ENCODE results near the gene NODAL. TPM values are rescaled to one million over a fixed set of nuclear protein-coding genes. Genes with fewer than 3 reads are reported as not detected.

NODAL gene
- total RNA-seq, 1 experiment from 2014 or later, result 0.30 TPM

- H3K79me2 ChIP-seq (ENCODE audit: insufficient read depth, low read length), result no peaks in the 10 kb centered on the region
- H3K9me3 ChIP-seq (ENCODE audit: control insufficient read depth in 1 of 2, insufficient read depth in 1 of 2, low read depth in 1 of 2, low read length in 2 of 2), result no peaks in the 10 kb centered on the region
- no peak overlapping the region for H3K27ac ChIP-seq (ENCODE audit: low read depth, low read length)
- H4K20me1 ChIP-seq (ENCODE audit: insufficient read depth), result no peaks in the 10 kb centered on the region
- H3K27me3 ChIP-seq (ENCODE audit: insufficient read depth, low read length), result no peaks in the 10 kb centered on the region
- RAD21 ChIA-PET (ENCODE audit: low non-redundant PET in 1 of 2, low total read pairs in 2 of 2, uncharacterized antibody in 2 of 2, unreplicated experiment in 2 of 2), result no interaction called here
- H3K36me3 ChIP-seq (ENCODE audit: control insufficient read depth in 1 of 2, insufficient read depth in 2 of 2, low read length in 2 of 2), result no peaks in the 10 kb centered on the region
- CTCF ChIA-PET, result no interaction called here
- intact Hi-C loops (cut with micrococcal nuclease), result no loop called here
- no peak overlapping the region for H3K4me2 ChIP-seq (ENCODE audit: low read length)
- H3K4me3 ChIP-seq (replicated peaks in 1 of 2; ENCODE audit: low read depth in 1 of 2, low read length in 2 of 2), result no peak overlapping the region
- POLR2A ChIA-PET, result no interaction called here
- BruUV-seq (replicated peaks), result no TSS peak
- no peak overlapping the region for H2AFZ ChIP-seq (ENCODE audit: low read depth, low read length, poor library complexity, severe bottlenecking)
- TF ChIP-seq ZNF274 (IDR thresholded peaks at IDR 0.05; ENCODE audit: low read depth, low read length), result no peak
- TF ChIP-seq POLR2A (IDR thresholded peaks at IDR 0.05; ENCODE audit: borderline replicate concordance, extremely low read depth, insufficient read depth, insufficient read length), result no peak
- TF ChIP-seq TCF7L2 (IDR thresholded peaks at IDR 0.05; ENCODE audit: borderline replicate concordance, extremely low read depth, insufficient read depth, insufficient read length), result no peak
- no peak for TF ChIP-seq SIN3A (IDR thresholded peaks at IDR 0.05; ENCODE audit: low read depth)
- TF ChIP-seq EGR1 (IDR thresholded peaks at IDR 0.05; ENCODE audit: low read depth), result no peak
- no peak for TF ChIP-seq YY1 (IDR thresholded peaks at IDR 0.05; ENCODE audit: extremely low read depth, insufficient replicate concordance, low read depth, low read length)
- TF ChIP-seq ZFX (IDR thresholded peaks at IDR 0.05), result no peak
- TF ChIP-seq EZH2phosphoT487 (IDR thresholded peaks at IDR 0.05; ENCODE audit: borderline replicate concordance), result no peak
- no peak for TF ChIP-seq EZH2 (IDR thresholded peaks at IDR 0.05)
- no peak for TF ChIP-seq CEBPB (IDR thresholded peaks at IDR 0.05; ENCODE audit: low read depth)
- no peak overlapping the region for H3K9ac ChIP-seq (ENCODE audit: low read length)
- DNase-seq (ENCODE audit: low read depth, low spot score) (no peak), ATAC-seq (no peak)
- H3K4me1 ChIP-seq (ENCODE audit: control insufficient read depth in 1 of 2, insufficient read depth in 2 of 2, low read length in 2 of 2), result peaks cover 24 to 27% of the 10 kb centered on the region in 2 experiments
- no peaks in the 10 kb centered on the region for H3K9me2 ChIP-seq (ENCODE audit: insufficient read depth)
Observed at GRCh38 chr10:70465832-70466231, 24.4 kb upstream of the NODAL start.

DNA sequence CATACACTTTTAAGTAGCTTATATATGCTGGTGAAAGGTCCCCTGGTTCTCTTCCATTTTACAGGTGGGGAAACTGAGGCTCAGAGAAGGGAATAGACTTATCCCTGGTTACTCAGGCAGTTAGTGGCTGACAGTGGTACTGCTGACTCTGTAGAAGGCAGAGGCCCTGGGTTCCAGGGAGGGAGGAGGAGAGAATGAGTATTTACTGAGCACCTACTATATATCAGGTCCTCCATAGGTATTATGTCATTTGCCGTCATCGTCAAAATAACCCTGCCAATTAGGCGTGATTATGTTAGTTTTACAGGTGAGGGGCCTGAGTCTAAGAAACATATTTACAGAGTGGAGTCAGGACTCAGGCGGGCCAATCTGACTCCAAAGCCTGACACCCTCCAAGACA is 23.8 kb upstream of the NODAL start:
- no peak overlapping the region for H3K9ac ChIP-seq (ENCODE audit: low read length)
- no peak for DNase-seq (ENCODE audit: low read depth, low spot score)
- H3K4me2 ChIP-seq (ENCODE audit: low read length), result no peak overlapping the region
- ChIA-PET CTCF (no interaction called here), RAD21 (ENCODE audit: low non-redundant PET in 1 of 2, low total read pairs in 2 of 2, uncharacterized antibody in 2 of 2, unreplicated experiment in 2 of 2) (no interaction called here), POLR2A (no interaction called here)
- no peak overlapping the region for H3K4me3 ChIP-seq (replicated peaks in 1 of 2; ENCODE audit: low read depth in 1 of 2, low read length in 2 of 2)
- H3K79me2 ChIP-seq (ENCODE audit: insufficient read depth, low read length), result no peaks in the 10 kb centered on the region
- no peaks in the 10 kb centered on the region for H4K20me1 ChIP-seq (ENCODE audit: insufficient read depth)
- H3K9me3 ChIP-seq (ENCODE audit: control insufficient read depth in 1 of 2, insufficient read depth in 1 of 2, low read depth in 1 of 2, low read length in 2 of 2), result no peaks in the 10 kb centered on the region
- H2AFZ ChIP-seq (ENCODE audit: low read depth, low read length, poor library complexity, severe bottlenecking), result no peak overlapping the region
- no peaks in the 10 kb centered on the region for H3K27me3 ChIP-seq (ENCODE audit: insufficient read depth, low read length)
- H3K36me3 ChIP-seq (ENCODE audit: control insufficient read depth in 1 of 2, insufficient read depth in 2 of 2, low read length in 2 of 2), result no peaks in the 10 kb centered on the region
- H3K9me2 ChIP-seq (ENCODE audit: insufficient read depth), result no peaks in the 10 kb centered on the region
- no TSS peak for BruUV-seq (replicated peaks)
- intact Hi-C loops (cut with micrococcal nuclease), result no loop called here
- no peak for ATAC-seq
- no peak overlapping the region for H3K27ac ChIP-seq (ENCODE audit: low read depth, low read length)
- H3K4me1 ChIP-seq (ENCODE audit: control insufficient read depth in 1 of 2, insufficient read depth in 2 of 2, low read length in 2 of 2), result peaks cover 24 to 27% of the 10 kb centered on the region in 2 experiments
- TF ChIP-seq EGR1 (IDR thresholded peaks at IDR 0.05; ENCODE audit: low read depth) (no peak), CEBPB (IDR thresholded peaks at IDR 0.05; ENCODE audit: low read depth) (no peak), ELF1 (IDR thresholded peaks at IDR 0.05; ENCODE audit: borderline replicate concordance, low read depth) (no peak), JUND (IDR thresholded peaks at IDR 0.05) (no peak), SRF (IDR thresholded peaks at IDR 0.05; ENCODE audit: low read depth) (no peak), SIN3A (IDR thresholded peaks at IDR 0.05; ENCODE audit: low read depth) (no peak), CTCF (IDR thresholded peaks at IDR 0.05 in 2 of 3, conservative IDR thresholded peaks at IDR 0.05 in 1 of 3; ENCODE audit: borderline replicate concordance in 1 of 3, insufficient read depth in 1 of 3, low read depth in 2 of 3, low read length in 2 of 3) (no peak), CBX3 (IDR thresholded peaks at IDR 0.05; ENCODE audit: low read depth) (no peak), TCF7L2 (IDR thresholded peaks at IDR 0.05; ENCODE audit: borderline replicate concordance, extremely low read depth, insufficient read depth, insufficient read length) (no peak), EZH2phosphoT487 (IDR thresholded peaks at IDR 0.05; ENCODE audit: borderline replicate concordance) (no peak), POLR2A (IDR thresholded peaks at IDR 0.05; ENCODE audit: borderline replicate concordance, extremely low read depth, insufficient read depth, insufficient read length) (no peak)
- TF ChIP-seq, protein P1, sequence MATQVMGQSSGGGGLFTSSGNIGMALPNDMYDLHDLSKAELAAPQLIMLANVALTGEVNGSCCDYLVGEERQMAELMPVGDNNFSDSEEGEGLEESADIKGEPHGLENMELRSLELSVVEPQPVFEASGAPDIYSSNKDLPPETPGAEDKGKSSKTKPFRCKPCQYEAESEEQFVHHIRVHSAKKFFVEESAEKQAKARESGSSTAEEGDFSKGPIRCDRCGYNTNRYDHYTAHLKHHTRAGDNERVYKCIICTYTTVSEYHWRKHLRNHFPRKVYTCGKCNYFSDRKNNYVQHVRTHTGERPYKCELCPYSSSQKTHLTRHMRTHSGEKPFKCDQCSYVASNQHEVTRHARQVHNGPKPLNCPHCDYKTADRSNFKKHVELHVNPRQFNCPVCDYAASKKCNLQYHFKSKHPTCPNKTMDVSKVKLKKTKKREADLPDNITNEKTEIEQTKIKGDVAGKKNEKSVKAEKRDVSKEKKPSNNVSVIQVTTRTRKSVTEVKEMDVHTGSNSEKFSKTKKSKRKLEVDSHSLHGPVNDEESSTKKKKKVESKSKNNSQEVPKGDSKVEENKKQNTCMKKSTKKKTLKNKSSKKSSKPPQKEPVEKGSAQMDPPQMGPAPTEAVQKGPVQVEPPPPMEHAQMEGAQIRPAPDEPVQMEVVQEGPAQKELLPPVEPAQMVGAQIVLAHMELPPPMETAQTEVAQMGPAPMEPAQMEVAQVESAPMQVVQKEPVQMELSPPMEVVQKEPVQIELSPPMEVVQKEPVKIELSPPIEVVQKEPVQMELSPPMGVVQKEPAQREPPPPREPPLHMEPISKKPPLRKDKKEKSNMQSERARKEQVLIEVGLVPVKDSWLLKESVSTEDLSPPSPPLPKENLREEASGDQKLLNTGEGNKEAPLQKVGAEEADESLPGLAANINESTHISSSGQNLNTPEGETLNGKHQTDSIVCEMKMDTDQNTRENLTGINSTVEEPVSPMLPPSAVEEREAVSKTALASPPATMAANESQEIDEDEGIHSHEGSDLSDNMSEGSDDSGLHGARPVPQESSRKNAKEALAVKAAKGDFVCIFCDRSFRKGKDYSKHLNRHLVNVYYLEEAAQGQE (IDR thresholded peaks at IDR 0.05; ENCODE audit: low read depth), result no peak

All from HCT116 (cell line).